Astrocyte (in vitro differentiated cells and primary cell): ENCODE results near the gene XXYLT1. TPM values are rescaled to one million over a fixed set of nuclear protein-coding genes. Genes with fewer than 3 reads are reported as not detected.

Source experiments
- DNase-seq: peaks from one replicate; pipeline ENCODE4 v3.0.0-alpha.2; 2010; ENCODE audit warnings: low read depth
- FAIRE-seq: peaks from 2 replicates; lab custom pipeline; 2011; peaks lifted over from hg19 to GRCh38; lab: Jason Lieb, UNC
- H2AFZ ChIP-seq: 2 replicates; pipeline ENCODE4 v1.6.0; 2012; ENCODE audit warnings: low read depth, low read length, inconsistent platforms
- H3K27ac ChIP-seq: 2 replicates; pipeline ENCODE4 v1.5.1; 2011; ENCODE audit warnings: low read depth, low read length, inconsistent platforms
- H3K27me3 ChIP-seq: 2 replicates; pipeline ENCODE4 v1.6.0; 2011; ENCODE audit warnings: low read length, inconsistent platforms; ENCODE audit not compliant: insufficient read depth
- H3K36me3 ChIP-seq: 2 replicates; pipeline ENCODE4 v1.5.1; 2011; ENCODE audit warnings: low read length, inconsistent platforms; ENCODE audit not compliant: insufficient read depth
- H3K4me1 ChIP-seq: 2 replicates; pipeline ENCODE4 v1.5.1; 2011; ENCODE audit warnings: low read length, inconsistent platforms; ENCODE audit not compliant: insufficient read depth
- H3K4me2 ChIP-seq: 2 replicates; pipeline ENCODE4 v1.6.0; 2012; ENCODE audit warnings: low read length, inconsistent platforms
- H3K4me3 ChIP-seq: 2 replicates; pipeline ENCODE4 v1.5.1; 2011; ENCODE audit warnings: low read depth, mild to moderate bottlenecking, low read length, inconsistent platforms; ENCODE audit not compliant: insufficient read depth
- H3K79me2 ChIP-seq: 2 replicates; pipeline ENCODE4 v1.6.0; 2012; ENCODE audit warnings: mild to moderate bottlenecking, low read length, inconsistent platforms; ENCODE audit not compliant: insufficient read depth
- H3K9ac ChIP-seq: 2 replicates; pipeline ENCODE4 v1.6.0; 2012; ENCODE audit warnings: mild to moderate bottlenecking, low read length, inconsistent platforms
- H3K9me3 ChIP-seq: 2 replicates; pipeline ENCODE4 v1.5.1; 2012; ENCODE audit warnings: low read depth, mild to moderate bottlenecking, low read length, inconsistent platforms; ENCODE audit not compliant: insufficient read depth
- H4K20me1 ChIP-seq: 2 replicates; pipeline ENCODE4 v1.6.0; 2012; ENCODE audit warnings: low read length, inconsistent platforms; ENCODE audit not compliant: insufficient read depth
- H3K27ac Mint-ChIP-seq: one replicate; pipeline ENCODE4 v1.8.0; 2021; ENCODE audit warnings: mild to moderate bottlenecking, mixed read lengths; ENCODE audit not compliant: unreplicated experiment
- H3K27me3 Mint-ChIP-seq: one replicate; pipeline ENCODE4 v1.8.0; 2021; ENCODE audit warnings: low read depth, mixed read lengths; ENCODE audit not compliant: unreplicated experiment
- H3K36me3 Mint-ChIP-seq: one replicate; pipeline ENCODE4 v1.8.0; 2021; ENCODE audit warnings: low read depth, mixed read lengths; ENCODE audit not compliant: unreplicated experiment
- H3K4me1 Mint-ChIP-seq: one replicate; pipeline ENCODE4 v1.8.0; 2021; ENCODE audit warnings: low read depth, mixed read lengths; ENCODE audit not compliant: unreplicated experiment
- H3K4me3 Mint-ChIP-seq: one replicate; pipeline ENCODE4 v1.8.0; 2021; ENCODE audit warnings: mild to moderate bottlenecking, moderate library complexity, mixed read lengths; ENCODE audit not compliant: unreplicated experiment
- H3K9me3 Mint-ChIP-seq: one replicate; pipeline ENCODE4 v1.8.0; 2021; ENCODE audit warnings: mild to moderate bottlenecking, mixed read lengths; ENCODE audit not compliant: unreplicated experiment
- CTCF ChIP-seq: IDR thresholded peaks from 2 replicates; pipeline ENCODE4 v1.5.1; 2011; ENCODE audit warnings: low read depth, mild to moderate bottlenecking, inconsistent platforms, low read length, moderate library complexity; ENCODE audit not compliant: insufficient read depth
- EZH2 ChIP-seq: IDR thresholded peaks from 2 replicates; pipeline ENCODE4 v1.6.1; 2012; ENCODE audit warnings: mild to moderate bottlenecking, low read length, inconsistent platforms; ENCODE audit not compliant: insufficient read depth
- total RNA-seq: library from RNA; stranded (reverse); gene quantifications from 2 replicates; pipeline ENCODE4 v1.2.1, GENCODE V29; 2021

The XXYLT1 gene
- total RNA-seq, 1 donor from 2014 or later: 26.2 TPM

- Mint-ChIP-seq H3K27me3 (peaks cover 63% of the 10 kb centered on the region), H3K27ac (no peak overlapping the region), H3K9me3 (no peaks in the 10 kb centered on the region), H3K36me3 (peaks cover 3% of the 10 kb centered on the region), H3K4me3 (no peak overlapping the region), H3K4me1 (no peaks in the 10 kb centered on the region)
- Histone ChIP-seq H3K9me3 (no peaks in the 10 kb centered on the region), H3K79me2 (no peaks in the 10 kb centered on the region), H3K4me1 (no peaks in the 10 kb centered on the region), H3K27ac (no peak overlapping the region), H3K4me3 (no peak overlapping the region), H2AFZ (no peak overlapping the region), H3K27me3 (peaks cover 7% of the 10 kb centered on the region), H3K9ac (no peak overlapping the region), H3K4me2 (no peak overlapping the region), H3K36me3 (no peaks in the 10 kb centered on the region), H4K20me1 (no peaks in the 10 kb centered on the region)
- TF ChIP-seq CTCF (no peak), EZH2 (no peak)
- DNase-seq (no peak), FAIRE-seq (no peak)
Observed at GRCh38 chr3:195060217-195060481, 210.8 kb downstream of the XXYLT1 start.

DNA sequence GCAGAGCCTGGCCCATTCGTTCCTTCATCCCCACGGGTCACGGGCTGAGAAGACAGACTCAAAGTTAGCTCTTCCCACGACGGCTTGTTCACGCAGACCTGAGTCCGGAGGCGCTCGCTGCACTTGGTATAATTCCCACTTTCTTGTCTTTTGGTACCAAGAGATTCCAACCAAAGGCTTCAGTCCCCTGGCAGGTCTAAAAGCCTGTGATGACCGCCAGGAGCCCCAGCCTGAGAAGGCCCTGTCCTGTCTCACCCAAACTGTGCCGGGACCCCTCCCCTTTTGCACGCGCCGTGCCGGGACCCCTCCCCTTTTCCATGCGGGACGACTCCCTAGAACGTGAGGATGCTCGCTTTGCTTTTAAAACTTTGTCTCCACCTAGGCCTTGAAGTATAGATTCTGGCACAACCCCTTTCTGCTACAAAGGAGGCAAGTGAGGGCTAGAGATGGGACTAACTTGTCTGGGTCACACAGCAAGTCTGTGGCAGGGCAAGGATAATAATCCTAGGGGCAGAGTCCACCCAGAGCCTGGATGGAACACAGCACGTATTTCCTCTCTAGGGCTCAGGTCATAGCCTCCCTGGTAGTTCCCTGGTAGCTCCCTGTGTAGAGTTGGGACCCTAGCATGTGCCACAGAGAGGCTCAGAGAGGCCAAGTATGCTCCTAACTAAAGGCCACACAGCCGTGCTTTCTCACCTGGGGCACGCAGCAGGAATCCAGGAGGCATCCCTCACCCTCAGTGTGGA lies 211.3 kb downstream of the XXYLT1 start:
- TF ChIP-seq EZH2: no peak
- TF ChIP-seq CTCF: no peak
- Histone ChIP-seq H3K4me3 (no peak overlapping the region), H3K79me2 (no peaks in the 10 kb centered on the region), H4K20me1 (no peaks in the 10 kb centered on the region), H2AFZ (no peak overlapping the region), H3K9ac (no peak overlapping the region), H3K36me3 (no peaks in the 10 kb centered on the region), H3K4me1 (no peaks in the 10 kb centered on the region), H3K4me2 (no peak overlapping the region), H3K27ac (no peak overlapping the region), H3K9me3 (no peaks in the 10 kb centered on the region), H3K27me3 (peaks cover 7% of the 10 kb centered on the region)
- no peaks in the 10 kb centered on the region for H3K36me3 Mint-ChIP-seq
- no peak overlapping the region for H3K27ac Mint-ChIP-seq
- peaks cover 66% of the 10 kb centered on the region for H3K27me3 Mint-ChIP-seq
- H3K9me3 Mint-ChIP-seq: no peaks in the 10 kb centered on the region
- no peak for FAIRE-seq
- H3K4me3 Mint-ChIP-seq: no peak overlapping the region
- DNase-seq: no peak
- no peaks in the 10 kb centered on the region for H3K4me1 Mint-ChIP-seq

GRCh38 chr3:195059006-195059350 lies 212.0 kb downstream of the XXYLT1 start:
- H3K27me3 ChIP-seq: peaks cover 7% of the 10 kb centered on the region
- TF ChIP-seq CTCF (no peak), EZH2 (no peak)
- H3K9ac ChIP-seq: no peak overlapping the region
- H3K79me2 ChIP-seq: no peaks in the 10 kb centered on the region
- Mint-ChIP-seq H3K36me3 (no peaks in the 10 kb centered on the region), H3K27me3 (peaks cover 69% of the 10 kb centered on the region), H3K4me3 (no peak overlapping the region), H3K4me1 (no peaks in the 10 kb centered on the region), H3K9me3 (no peaks in the 10 kb centered on the region), H3K27ac (no peak overlapping the region)
- no peaks in the 10 kb centered on the region for H3K36me3 ChIP-seq
- no peaks in the 10 kb centered on the region for H3K9me3 ChIP-seq
- no peak for DNase-seq
- no peak overlapping the region for H3K27ac ChIP-seq
- H4K20me1 ChIP-seq: no peaks in the 10 kb centered on the region
- H3K4me1 ChIP-seq: no peaks in the 10 kb centered on the region
- FAIRE-seq: no peak
- no peak overlapping the region for H3K4me3 ChIP-seq
- H3K4me2 ChIP-seq: no peak overlapping the region
- H2AFZ ChIP-seq: no peak overlapping the region
